HG02623 (cell line): Measurements from ENCODE around the gene PABPC5.

Source experiments
- ATAC-seq: cut with Tn5 transposase; IDR thresholded peaks from one replicate; pipeline ENCODE4 v1.9.1; 2021; ENCODE audit warnings: moderate library complexity; ENCODE audit not compliant: unreplicated experiment

The PABPC5 gene

GRCh38 chrX:91434351-91435168 is at the start of gene PABPC5:
Gene PABPC5, plus strand, starts transcription at chrX:91434839. Its CDS starts 739 bp downstream, at chrX:91435578.
- ATAC-seq = no peak

GRCh38 chrX:91389026-91389425 is 45.6 kb upstream of the PABPC5 start:
- no peak for ATAC-seq

- no peak for ATAC-seq
These were observed 19.9 kb upstream of the PABPC5 start for GRCh38 chrX:91414713-91415112.

GRCh38 chrX:91435395-91435794 is 756 bp downstream of the PABPC5 start:
- no peak for ATAC-seq
